GM23338 (cell line): Measurements from ENCODE around the gene PTGR2. TPM values are rescaled to one million over a fixed set of nuclear protein-coding genes. Genes with fewer than 3 reads are reported as not detected.

ENCODE experiments used
- ATAC-seq: fragments of 200-7000 bp; cut with Tn5 transposase; 3 replicates; pipeline ENCODE4 v1.9.1; 2020
- DNase-seq: peaks from one replicate; pipeline ENCODE4 v3.0.0-alpha.2; 2015; ENCODE audit warnings: low spot score
- H2AFZ ChIP-seq: fragments of 200-600 bp; sonication (generic); 2 replicates; pipeline ENCODE4 v1.8.0; 2016; ENCODE audit warnings: antibody characterized with exemption, mild to moderate bottlenecking, moderate library complexity
- H3F3A ChIP-seq: fragments of 200-600 bp; sonication (generic); replicated peaks from 2 replicates; pipeline ENCODE4 v1.8.0; 2017; ENCODE audit warnings: antibody characterized with exemption, mixed run types, low read depth
- H3K27ac ChIP-seq: fragments of 200-600 bp; sonication (generic); 2 replicates; pipeline ENCODE4 v1.6.1; 2016; ENCODE audit warnings: low read depth
- H3K27me3 ChIP-seq: fragments of 200-600 bp; sonication (generic); 2 replicates; pipeline ENCODE4 v1.8.0; 2016; ENCODE audit warnings: mild to moderate bottlenecking, mixed run types, moderate library complexity; ENCODE audit not compliant: insufficient read depth
- H3K36me3 ChIP-seq: fragments of 200-600 bp; sonication (generic); 2 replicates; pipeline ENCODE4 v1.8.0; 2016; ENCODE audit warnings: mild to moderate bottlenecking; ENCODE audit not compliant: insufficient read depth
- H3K4me1 ChIP-seq: fragments of 200-600 bp; sonication (generic); 2 replicates; pipeline ENCODE4 v1.8.0; 2016; ENCODE audit warnings: mild to moderate bottlenecking, moderate library complexity; ENCODE audit not compliant: insufficient read depth
- H3K4me2 ChIP-seq: fragments of 200-600 bp; sonication (generic); 2 replicates; pipeline ENCODE4 v1.7.1; 2017; ENCODE audit warnings: mixed run types
- H3K4me3 ChIP-seq: fragments of 200-600 bp; sonication (generic); 2 replicates; pipeline ENCODE4 v1.6.1; 2016; ENCODE audit warnings: mixed run types
- H3K79me2 ChIP-seq: fragments of 200-600 bp; sonication (generic); replicated peaks from 2 replicates; pipeline ENCODE4 v1.8.0; 2017; ENCODE audit warnings: mild to moderate bottlenecking; ENCODE audit not compliant: insufficient read depth
- H3K9me2 ChIP-seq: fragments of 200-600 bp; sonication (generic); 2 replicates; pipeline ENCODE4 v1.8.0; 2017; ENCODE audit not compliant: insufficient read depth
- H4K20me1 ChIP-seq: fragments of 200-600 bp; sonication (generic); replicated peaks from 2 replicates; pipeline ENCODE4 v1.8.0; 2017; ENCODE audit warnings: mild to moderate bottlenecking; ENCODE audit not compliant: insufficient read depth
- H3K27ac Mint-ChIP-seq: 2 replicates; pipeline ENCODE4 v1.8.0; 2020; ENCODE audit warnings: inconsistent platforms, mild to moderate bottlenecking, moderate library complexity, mixed read lengths
- H3K27me3 Mint-ChIP-seq: 3 replicates; pipeline ENCODE4 v1.8.0; 2022; ENCODE audit warnings: low read depth, mild to moderate bottlenecking, moderate library complexity, mixed read lengths, inconsistent platforms; ENCODE audit not compliant: insufficient read depth, poor library complexity
- H3K36me3 Mint-ChIP-seq: 3 replicates; pipeline ENCODE4 v1.8.0; 2021; ENCODE audit warnings: low read depth, mild to moderate bottlenecking, inconsistent platforms, moderate library complexity, mixed read lengths
- H3K4me1 Mint-ChIP-seq: 3 replicates; pipeline ENCODE4 v1.8.0; 2020; ENCODE audit warnings: mild to moderate bottlenecking, inconsistent platforms, mixed read lengths
- H3K4me3 Mint-ChIP-seq: 3 replicates; pipeline ENCODE4 v1.8.0; 2021; ENCODE audit warnings: moderate library complexity, mild to moderate bottlenecking, inconsistent platforms, mixed read lengths
- H3K9me3 Mint-ChIP-seq: 3 replicates; pipeline ENCODE4 v1.8.0; 2020; ENCODE audit warnings: moderate library complexity, mild to moderate bottlenecking, inconsistent platforms, mixed read lengths
- CREB1 ChIP-seq: fragments of 250-450 bp; sonication (Bioruptor Pico); IDR thresholded peaks from 2 replicates; pipeline ENCODE4 v1.5.0; 2020; ENCODE audit warnings: low read depth, mild to moderate bottlenecking, moderate library complexity
- ETS1 ChIP-seq: IDR thresholded peaks from 2 replicates; pipeline ENCODE4 v1.6.1; 2016; ENCODE audit warnings: antibody characterized with exemption
- EZH2 ChIP-seq: fragments of 200-600 bp; sonication (generic); IDR thresholded peaks from one replicate; pipeline ENCODE4 v1.8.0; 2017; ENCODE audit warnings: antibody characterized with exemption, mild to moderate bottlenecking, low read depth; ENCODE audit not compliant: unreplicated experiment
- JUNB ChIP-seq: IDR thresholded peaks from one replicate; pipeline ENCODE4 v1.6.1; 2016; ENCODE audit warnings: antibody characterized with exemption; ENCODE audit not compliant: unreplicated experiment
- NANOG ChIP-seq: IDR thresholded peaks from 2 replicates; pipeline ENCODE4 v1.6.1; 2016; ENCODE audit warnings: antibody characterized with exemption, borderline replicate concordance
- POLR2AphosphoS5 ChIP-seq: IDR thresholded peaks from 2 replicates; pipeline ENCODE4 v1.6.1; 2016; ENCODE audit warnings: antibody characterized with exemption, low read depth
- REST ChIP-seq: IDR thresholded peaks from one replicate; pipeline ENCODE4 v1.6.1; 2018; ENCODE audit warnings: antibody characterized with exemption; ENCODE audit not compliant: unreplicated experiment
- STAT1 ChIP-seq: IDR thresholded peaks from one replicate; pipeline ENCODE4 v1.6.1; 2016; ENCODE audit warnings: antibody characterized with exemption; ENCODE audit not compliant: unreplicated experiment
- ZNF114 ChIP-seq: fragments of 250-450 bp; sonication (Bioruptor Pico); IDR thresholded peaks from 2 replicates; pipeline ENCODE4 v1.5.0; 2020; ENCODE audit warnings: mild to moderate bottlenecking, moderate library complexity
- ZNF331 ChIP-seq: fragments of 250-450 bp; sonication (Bioruptor Pico); IDR thresholded peaks from 2 replicates; pipeline ENCODE4 v1.5.0; 2020; ENCODE audit warnings: low read depth, mild to moderate bottlenecking, moderate library complexity
- polyA plus RNA-seq: library from polyadenylated mRNA; unstranded; fragments of >200 nt; fragmentation: Nextera tagmentation; extraction: Ambion mirVana; gene quantifications from 2 replicates; pipeline ENCODE4 v1.2.1, GENCODE V29; 2016
- total RNA-seq: library from RNA; depleted of rRNA; stranded (reverse); fragments of >200 nt; shearing (Covaris generic); gene quantifications from 2 replicates; pipeline ENCODE4 v1.2.3, GENCODE V29; 2014
- TF ChIP-seq, protein P1 (sequence below), 2 experiments: fragments of 200-600 bp in 1 of 2; sonication (generic) in 1 of 2; conservative IDR thresholded peaks; 2 replicates each; pipeline versions ENCODE4 v1.5.1 to v1.6.1; 2016 to 2017; ENCODE audit warnings: antibody characterized with exemption in 2 of 2, low read depth in 2 of 2, mild to moderate bottlenecking in 2 of 2, moderate library complexity in 1 of 2

The PTGR2 gene
- total and polyA plus RNA-seq, 2 experiments from 2014 or later, result 20.0 to 25.4 TPM

DNA sequence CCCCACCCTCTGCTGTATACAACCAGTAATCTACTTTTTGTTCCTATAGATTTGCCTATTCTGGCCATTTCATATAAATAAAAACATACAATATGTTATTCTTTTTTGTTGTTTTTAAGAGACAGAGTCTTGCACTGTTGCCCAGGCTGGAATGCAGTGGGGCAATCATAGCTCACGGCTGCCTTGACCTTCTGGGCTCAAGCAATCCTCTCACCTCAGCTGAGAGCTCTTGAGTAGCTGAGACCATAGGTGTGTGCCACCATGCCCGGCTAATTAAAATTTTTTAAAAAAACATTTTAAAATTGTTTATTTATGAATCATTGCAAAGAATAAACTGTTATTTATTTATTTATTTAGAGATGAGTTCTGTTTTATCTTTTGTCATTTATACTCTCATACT, 11.6 kb downstream of the PTGR2 start:
- no peaks in the 10 kb centered on the region for H3K79me2 ChIP-seq
- peaks cover 26% of the 10 kb centered on the region; the same call in 2 of the 3 replicates for H3K36me3 Mint-ChIP-seq
- no peak for TF ChIP-seq STAT1
- H3K9me3 Mint-ChIP-seq, result no peaks in the 10 kb centered on the region
- H3K4me2 ChIP-seq, result no peak overlapping the region
- ATAC-seq (no peak), DNase-seq (no peak)
- no peaks in the 10 kb centered on the region; the same call in none of the 2 replicates for H4K20me1 ChIP-seq
- H3F3A ChIP-seq, result no peaks in the 10 kb centered on the region
- no peak overlapping the region for H2AFZ ChIP-seq
- H3K4me3 Mint-ChIP-seq, result no peak overlapping the region
- no peaks in the 10 kb centered on the region for H3K4me1 Mint-ChIP-seq
- H3K36me3 ChIP-seq, result peaks cover 19% of the 10 kb centered on the region; the same call in 1 of the 2 replicates
- no peak overlapping the region for H3K27ac Mint-ChIP-seq
- H3K9me2 ChIP-seq, result no peaks in the 10 kb centered on the region
- no peaks in the 10 kb centered on the region for H3K4me1 ChIP-seq
- no peaks in the 10 kb centered on the region for H3K27me3 Mint-ChIP-seq
- H3K27me3 ChIP-seq, result no peaks in the 10 kb centered on the region
- H3K4me3 ChIP-seq, result no peak overlapping the region
- no peak overlapping the region for H3K27ac ChIP-seq

DNA sequence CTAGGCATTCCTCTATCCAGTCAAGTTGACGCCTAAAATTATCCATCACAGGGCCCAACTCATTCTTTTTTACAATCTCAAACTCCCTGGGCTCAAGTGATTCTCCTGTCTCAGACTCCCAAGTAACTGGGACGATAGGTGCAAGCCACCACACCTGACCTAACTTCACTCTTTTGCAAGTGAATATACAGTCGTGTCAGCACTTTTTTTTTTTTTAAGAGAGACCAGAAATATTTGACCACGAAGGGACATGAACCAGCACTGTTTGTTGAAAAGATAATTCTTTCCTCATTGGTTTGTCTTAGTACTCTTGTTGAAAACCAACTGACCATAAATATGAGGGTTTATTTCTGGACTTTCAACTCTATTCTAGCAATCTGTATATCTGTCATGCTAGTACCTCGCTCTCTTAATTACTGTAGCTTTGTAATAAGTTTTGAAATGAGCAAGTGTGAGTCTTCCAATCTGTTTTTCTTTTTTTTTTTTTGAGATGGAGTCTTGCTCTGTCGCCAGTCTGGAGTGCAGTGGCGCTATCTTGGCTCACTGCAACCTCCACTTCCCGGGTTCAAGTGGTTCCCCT, 14.0 kb downstream of the PTGR2 start:
- Histone ChIP-seq H2AFZ (no peak overlapping the region), H3F3A (no peaks in the 10 kb centered on the region), H3K36me3 (peaks cover 19% of the 10 kb centered on the region), H3K27me3 (no peaks in the 10 kb centered on the region), H4K20me1 (no peaks in the 10 kb centered on the region; the same call in none of the 2 replicates), H3K9me2 (no peaks in the 10 kb centered on the region), H3K27ac (no peak overlapping the region), H3K4me1 (no peaks in the 10 kb centered on the region), H3K79me2 (no peaks in the 10 kb centered on the region), H3K4me3 (no peak overlapping the region), H3K4me2 (no peak overlapping the region)
- Mint-ChIP-seq H3K27ac (no peak overlapping the region), H3K4me3 (no peak overlapping the region), H3K36me3 (peaks cover 25% of the 10 kb centered on the region; the same call in 2 of the 3 replicates), H3K9me3 (no peaks in the 10 kb centered on the region), H3K4me1 (no peaks in the 10 kb centered on the region), H3K27me3 (no peaks in the 10 kb centered on the region)
- ATAC-seq, result no peak
- DNase-seq, result no peak
- TF ChIP-seq, protein P1, sequence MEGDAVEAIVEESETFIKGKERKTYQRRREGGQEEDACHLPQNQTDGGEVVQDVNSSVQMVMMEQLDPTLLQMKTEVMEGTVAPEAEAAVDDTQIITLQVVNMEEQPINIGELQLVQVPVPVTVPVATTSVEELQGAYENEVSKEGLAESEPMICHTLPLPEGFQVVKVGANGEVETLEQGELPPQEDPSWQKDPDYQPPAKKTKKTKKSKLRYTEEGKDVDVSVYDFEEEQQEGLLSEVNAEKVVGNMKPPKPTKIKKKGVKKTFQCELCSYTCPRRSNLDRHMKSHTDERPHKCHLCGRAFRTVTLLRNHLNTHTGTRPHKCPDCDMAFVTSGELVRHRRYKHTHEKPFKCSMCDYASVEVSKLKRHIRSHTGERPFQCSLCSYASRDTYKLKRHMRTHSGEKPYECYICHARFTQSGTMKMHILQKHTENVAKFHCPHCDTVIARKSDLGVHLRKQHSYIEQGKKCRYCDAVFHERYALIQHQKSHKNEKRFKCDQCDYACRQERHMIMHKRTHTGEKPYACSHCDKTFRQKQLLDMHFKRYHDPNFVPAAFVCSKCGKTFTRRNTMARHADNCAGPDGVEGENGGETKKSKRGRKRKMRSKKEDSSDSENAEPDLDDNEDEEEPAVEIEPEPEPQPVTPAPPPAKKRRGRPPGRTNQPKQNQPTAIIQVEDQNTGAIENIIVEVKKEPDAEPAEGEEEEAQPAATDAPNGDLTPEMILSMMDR (conservative IDR thresholded peaks at IDR 0.05; ENCODE audit: low read depth in 2 of 2), result no peak
- no peak for TF ChIP-seq ETS1
- no peak for TF ChIP-seq ZNF114 (CRISPR knock-in tag)
- no peak for TF ChIP-seq STAT1
- no peak for TF ChIP-seq POLR2AphosphoS5
- no peak for TF ChIP-seq CREB1 (CRISPR knock-in tag)
- TF ChIP-seq REST, result no peak
- TF ChIP-seq ZNF331 (CRISPR knock-in tag), result no peak
- TF ChIP-seq JUNB, result no peak
- TF ChIP-seq EZH2, result no peak
- no peak for TF ChIP-seq NANOG
